ENCODE data around the gene CDH23. TPM values are rescaled to one million over a fixed set of nuclear protein-coding genes. Genes with fewer than 3 reads are reported as not detected.

CDH23 gene
- polyA plus RNA-seq, 1 donor from 2014 or later: 6.6 TPM

DNA sequence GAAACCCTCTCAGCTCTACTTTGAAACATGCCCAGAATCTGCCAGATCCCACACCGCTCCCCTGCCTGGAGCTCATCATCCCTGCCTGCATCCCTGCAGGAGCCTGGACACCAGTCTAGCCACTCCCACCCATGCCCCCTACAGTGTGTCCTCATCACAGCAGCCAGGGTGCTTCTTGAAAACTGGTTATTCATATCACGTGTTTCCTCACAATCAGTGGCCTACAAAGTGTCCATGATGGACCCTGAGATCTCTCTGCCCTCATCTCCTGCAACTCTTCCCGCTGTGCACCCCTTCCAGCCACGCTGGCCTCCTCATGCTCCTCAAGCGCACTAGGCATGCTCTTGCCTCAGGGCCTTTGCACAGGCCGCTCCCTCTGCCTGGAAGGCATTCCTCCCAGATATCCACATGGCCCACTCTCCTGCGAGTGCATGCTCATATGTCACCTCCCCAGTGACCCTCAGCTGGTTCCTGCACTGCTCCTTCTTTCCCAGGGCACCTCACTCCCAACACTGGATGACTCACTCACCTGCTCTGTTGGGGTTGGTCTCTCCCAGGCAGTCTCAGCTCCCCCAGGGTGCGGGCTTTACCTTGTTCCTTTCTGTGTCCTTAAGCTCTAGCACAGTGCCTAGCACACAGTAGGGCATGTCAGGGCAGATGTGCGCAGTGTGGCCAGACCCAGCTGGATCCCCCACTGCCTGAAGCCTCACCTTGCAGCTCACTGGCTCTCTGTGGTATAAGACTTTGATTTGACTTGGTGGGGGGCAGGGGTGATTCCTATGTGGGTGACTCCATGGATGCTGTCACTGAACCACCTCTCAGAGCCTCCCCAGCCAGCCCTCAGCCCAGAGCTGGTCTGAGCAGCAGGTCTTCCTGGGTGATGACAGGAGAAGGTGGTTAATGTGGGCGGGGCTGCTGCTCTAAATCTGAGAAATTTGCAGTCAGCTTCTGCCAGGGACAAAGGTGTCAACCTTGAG is 37.3 kb downstream of the CDH23 start:
- TF ChIP-seq RAD21 (conservative IDR thresholded peaks at IDR 0.05) (no peak), POLR2AphosphoS5 (IDR thresholded peaks at IDR 0.05) (no peak), MXI1 (conservative IDR thresholded peaks at IDR 0.05; ENCODE audit: poor library complexity, severe bottlenecking) (no peak), TAF1 (IDR thresholded peaks at IDR 0.05; ENCODE audit: low read depth) (no peak), EP300 (conservative IDR thresholded peaks at IDR 0.05; ENCODE audit: poor library complexity, severe bottlenecking) (no peak), SMC3 (conservative IDR thresholded peaks at IDR 0.05; ENCODE audit: poor library complexity) (no peak), EZH2 (IDR thresholded peaks at IDR 0.05; ENCODE audit: borderline replicate concordance, insufficient read depth, low read length, poor library complexity, severe bottlenecking) (no peak)
- TF ChIP-seq, protein P1, sequence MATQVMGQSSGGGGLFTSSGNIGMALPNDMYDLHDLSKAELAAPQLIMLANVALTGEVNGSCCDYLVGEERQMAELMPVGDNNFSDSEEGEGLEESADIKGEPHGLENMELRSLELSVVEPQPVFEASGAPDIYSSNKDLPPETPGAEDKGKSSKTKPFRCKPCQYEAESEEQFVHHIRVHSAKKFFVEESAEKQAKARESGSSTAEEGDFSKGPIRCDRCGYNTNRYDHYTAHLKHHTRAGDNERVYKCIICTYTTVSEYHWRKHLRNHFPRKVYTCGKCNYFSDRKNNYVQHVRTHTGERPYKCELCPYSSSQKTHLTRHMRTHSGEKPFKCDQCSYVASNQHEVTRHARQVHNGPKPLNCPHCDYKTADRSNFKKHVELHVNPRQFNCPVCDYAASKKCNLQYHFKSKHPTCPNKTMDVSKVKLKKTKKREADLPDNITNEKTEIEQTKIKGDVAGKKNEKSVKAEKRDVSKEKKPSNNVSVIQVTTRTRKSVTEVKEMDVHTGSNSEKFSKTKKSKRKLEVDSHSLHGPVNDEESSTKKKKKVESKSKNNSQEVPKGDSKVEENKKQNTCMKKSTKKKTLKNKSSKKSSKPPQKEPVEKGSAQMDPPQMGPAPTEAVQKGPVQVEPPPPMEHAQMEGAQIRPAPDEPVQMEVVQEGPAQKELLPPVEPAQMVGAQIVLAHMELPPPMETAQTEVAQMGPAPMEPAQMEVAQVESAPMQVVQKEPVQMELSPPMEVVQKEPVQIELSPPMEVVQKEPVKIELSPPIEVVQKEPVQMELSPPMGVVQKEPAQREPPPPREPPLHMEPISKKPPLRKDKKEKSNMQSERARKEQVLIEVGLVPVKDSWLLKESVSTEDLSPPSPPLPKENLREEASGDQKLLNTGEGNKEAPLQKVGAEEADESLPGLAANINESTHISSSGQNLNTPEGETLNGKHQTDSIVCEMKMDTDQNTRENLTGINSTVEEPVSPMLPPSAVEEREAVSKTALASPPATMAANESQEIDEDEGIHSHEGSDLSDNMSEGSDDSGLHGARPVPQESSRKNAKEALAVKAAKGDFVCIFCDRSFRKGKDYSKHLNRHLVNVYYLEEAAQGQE (IDR thresholded peaks at IDR 0.05; ENCODE audit: borderline replicate concordance): no peak
- TF ChIP-seq, protein P2, sequence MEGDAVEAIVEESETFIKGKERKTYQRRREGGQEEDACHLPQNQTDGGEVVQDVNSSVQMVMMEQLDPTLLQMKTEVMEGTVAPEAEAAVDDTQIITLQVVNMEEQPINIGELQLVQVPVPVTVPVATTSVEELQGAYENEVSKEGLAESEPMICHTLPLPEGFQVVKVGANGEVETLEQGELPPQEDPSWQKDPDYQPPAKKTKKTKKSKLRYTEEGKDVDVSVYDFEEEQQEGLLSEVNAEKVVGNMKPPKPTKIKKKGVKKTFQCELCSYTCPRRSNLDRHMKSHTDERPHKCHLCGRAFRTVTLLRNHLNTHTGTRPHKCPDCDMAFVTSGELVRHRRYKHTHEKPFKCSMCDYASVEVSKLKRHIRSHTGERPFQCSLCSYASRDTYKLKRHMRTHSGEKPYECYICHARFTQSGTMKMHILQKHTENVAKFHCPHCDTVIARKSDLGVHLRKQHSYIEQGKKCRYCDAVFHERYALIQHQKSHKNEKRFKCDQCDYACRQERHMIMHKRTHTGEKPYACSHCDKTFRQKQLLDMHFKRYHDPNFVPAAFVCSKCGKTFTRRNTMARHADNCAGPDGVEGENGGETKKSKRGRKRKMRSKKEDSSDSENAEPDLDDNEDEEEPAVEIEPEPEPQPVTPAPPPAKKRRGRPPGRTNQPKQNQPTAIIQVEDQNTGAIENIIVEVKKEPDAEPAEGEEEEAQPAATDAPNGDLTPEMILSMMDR (IDR thresholded peaks at IDR 0.05; ENCODE audit: poor library complexity, severe bottlenecking): no peak
- Histone ChIP-seq H3K79me2 (replicated peaks; ENCODE audit: insufficient read depth, low read length) (no peaks in the 10 kb centered on the region), H2AFZ (ENCODE audit: low read depth, low read length) (no peak overlapping the region), H3K27me3 (ENCODE audit: insufficient read depth, low read depth, low read length) (no peaks in the 10 kb centered on the region), H3K4me3 (ENCODE audit: low read length) (no peak overlapping the region), H4K20me1 (ENCODE audit: insufficient read depth) (no peaks in the 10 kb centered on the region), H3K4me2 (ENCODE audit: low read length) (no peak overlapping the region), H3K27ac (ENCODE audit: low read length) (no peak overlapping the region), H3K9ac (ENCODE audit: low read length) (no peak overlapping the region), H3F3A (ENCODE audit: insufficient read depth, low read length, poor library complexity, severe bottlenecking) (no peaks in the 10 kb centered on the region), H3K9me3 (ENCODE audit: low read length) (no peaks in the 10 kb centered on the region), H3K36me3 (ENCODE audit: insufficient read depth, low read length) (no peaks in the 10 kb centered on the region), H3K9me2 (ENCODE audit: insufficient read depth, low read length) (no peaks in the 10 kb centered on the region)

- H3K9ac ChIP-seq (ENCODE audit: low read length): no peak overlapping the region
- no peak overlapping the region for H2AFZ ChIP-seq (ENCODE audit: low read depth, low read length)
- no peaks in the 10 kb centered on the region for H4K20me1 ChIP-seq (ENCODE audit: insufficient read depth)
- no peaks in the 10 kb centered on the region for H3K27me3 ChIP-seq (ENCODE audit: insufficient read depth, low read depth, low read length)
- no peak for TF ChIP-seq EZH2 (IDR thresholded peaks at IDR 0.05; ENCODE audit: borderline replicate concordance, insufficient read depth, low read length, poor library complexity, severe bottlenecking)
- TF ChIP-seq, protein P2 (IDR thresholded peaks at IDR 0.05; ENCODE audit: poor library complexity, severe bottlenecking): no peak
- TF ChIP-seq EP300 (conservative IDR thresholded peaks at IDR 0.05; ENCODE audit: poor library complexity, severe bottlenecking): no peak
- TF ChIP-seq, protein P1 (IDR thresholded peaks at IDR 0.05; ENCODE audit: borderline replicate concordance): no peak
- no peak for TF ChIP-seq MXI1 (conservative IDR thresholded peaks at IDR 0.05; ENCODE audit: poor library complexity, severe bottlenecking)
- TF ChIP-seq RAD21 (conservative IDR thresholded peaks at IDR 0.05): no peak
- no peak for TF ChIP-seq SMC3 (conservative IDR thresholded peaks at IDR 0.05; ENCODE audit: poor library complexity)
- TF ChIP-seq POLR2AphosphoS5 (IDR thresholded peaks at IDR 0.05): no peak
- no peak for TF ChIP-seq TAF1 (IDR thresholded peaks at IDR 0.05; ENCODE audit: low read depth)
- no peaks in the 10 kb centered on the region for H3K36me3 ChIP-seq (ENCODE audit: insufficient read depth, low read length)
- H3K9me2 ChIP-seq (ENCODE audit: insufficient read depth, low read length): no peaks in the 10 kb centered on the region
- no peaks in the 10 kb centered on the region for H3K79me2 ChIP-seq (replicated peaks; ENCODE audit: insufficient read depth, low read length)
- no peak overlapping the region for H3K27ac ChIP-seq (ENCODE audit: low read length)
- H3K4me3 ChIP-seq (ENCODE audit: low read length): no peak overlapping the region
- no peaks in the 10 kb centered on the region for H3K9me3 ChIP-seq (ENCODE audit: low read length)
- H3K4me2 ChIP-seq (ENCODE audit: low read length): no peak overlapping the region
- no peaks in the 10 kb centered on the region for H3F3A ChIP-seq (ENCODE audit: insufficient read depth, low read length, poor library complexity, severe bottlenecking)
Observed at GRCh38 chr10:71434760-71435394, 38.2 kb downstream of the CDH23 start.

Data from neural cell (in vitro differentiated cells).